Measurements from ENCODE around the gene ZBTB9. TPM values are rescaled to one million over a fixed set of nuclear protein-coding genes. Genes with fewer than 3 reads are reported as not detected.

ZBTB9 gene
- total RNA-seq, 3 donors from 2014 or later: 1.9 to 5.1 (median 3.6) TPM

GRCh38 chr6:33453393-33454008, 875 bp upstream of the ZBTB9 start:
- peaks cover 0 to 6% of the 10 kb centered on the region in 2 donors for H3K4me1 ChIP-seq
- no peaks in the 10 kb centered on the region for H3K36me3 ChIP-seq
- peak overlapping the region; percentile 64 to 88 (median 70) for H3K4me3 ChIP-seq
- no peak for TF ChIP-seq POLR2AphosphoS5 (IDR thresholded peaks at IDR 0.05)
- TF ChIP-seq, protein P1, sequence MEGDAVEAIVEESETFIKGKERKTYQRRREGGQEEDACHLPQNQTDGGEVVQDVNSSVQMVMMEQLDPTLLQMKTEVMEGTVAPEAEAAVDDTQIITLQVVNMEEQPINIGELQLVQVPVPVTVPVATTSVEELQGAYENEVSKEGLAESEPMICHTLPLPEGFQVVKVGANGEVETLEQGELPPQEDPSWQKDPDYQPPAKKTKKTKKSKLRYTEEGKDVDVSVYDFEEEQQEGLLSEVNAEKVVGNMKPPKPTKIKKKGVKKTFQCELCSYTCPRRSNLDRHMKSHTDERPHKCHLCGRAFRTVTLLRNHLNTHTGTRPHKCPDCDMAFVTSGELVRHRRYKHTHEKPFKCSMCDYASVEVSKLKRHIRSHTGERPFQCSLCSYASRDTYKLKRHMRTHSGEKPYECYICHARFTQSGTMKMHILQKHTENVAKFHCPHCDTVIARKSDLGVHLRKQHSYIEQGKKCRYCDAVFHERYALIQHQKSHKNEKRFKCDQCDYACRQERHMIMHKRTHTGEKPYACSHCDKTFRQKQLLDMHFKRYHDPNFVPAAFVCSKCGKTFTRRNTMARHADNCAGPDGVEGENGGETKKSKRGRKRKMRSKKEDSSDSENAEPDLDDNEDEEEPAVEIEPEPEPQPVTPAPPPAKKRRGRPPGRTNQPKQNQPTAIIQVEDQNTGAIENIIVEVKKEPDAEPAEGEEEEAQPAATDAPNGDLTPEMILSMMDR (IDR thresholded peaks at IDR 0.05): no peak
- TF ChIP-seq POLR2A (IDR thresholded peaks at IDR 0.05): no peak
- intact Hi-C loops (cut with DNase I; ENCODE audit: low total_unique reads): no loop called here
- no peaks in the 10 kb centered on the region for H3K9me3 ChIP-seq
- peak overlapping the region in 1 of 2 donors; percentile 73 for H3K27ac ChIP-seq
- no peak for DNase-seq (ENCODE audit: low spot score in 2 of 2)
- H3K27me3 ChIP-seq: no peaks in the 10 kb centered on the region

GRCh38 chr6:33455051-33455450, 675 bp downstream of the ZBTB9 start:
- no peaks in the 10 kb centered on the region for H3K27me3 ChIP-seq
- H3K4me1 ChIP-seq: peaks cover 0 to 6% of the 10 kb centered on the region in 2 donors
- H3K4me3 ChIP-seq: peak overlapping the region; percentile 64 to 88 (median 70)
- intact Hi-C loops (cut with DNase I; ENCODE audit: low total_unique reads): no loop called here
- H3K36me3 ChIP-seq: no peaks in the 10 kb centered on the region
- TF ChIP-seq POLR2A (IDR thresholded peaks at IDR 0.05) (no peak), POLR2AphosphoS5 (IDR thresholded peaks at IDR 0.05) (no peak)
- TF ChIP-seq, protein P1 (IDR thresholded peaks at IDR 0.05): no peak
- no peak overlapping the region for H3K27ac ChIP-seq
- no peak for DNase-seq (ENCODE audit: low spot score in 2 of 2)
- H3K9me3 ChIP-seq: no peaks in the 10 kb centered on the region

DNA sequence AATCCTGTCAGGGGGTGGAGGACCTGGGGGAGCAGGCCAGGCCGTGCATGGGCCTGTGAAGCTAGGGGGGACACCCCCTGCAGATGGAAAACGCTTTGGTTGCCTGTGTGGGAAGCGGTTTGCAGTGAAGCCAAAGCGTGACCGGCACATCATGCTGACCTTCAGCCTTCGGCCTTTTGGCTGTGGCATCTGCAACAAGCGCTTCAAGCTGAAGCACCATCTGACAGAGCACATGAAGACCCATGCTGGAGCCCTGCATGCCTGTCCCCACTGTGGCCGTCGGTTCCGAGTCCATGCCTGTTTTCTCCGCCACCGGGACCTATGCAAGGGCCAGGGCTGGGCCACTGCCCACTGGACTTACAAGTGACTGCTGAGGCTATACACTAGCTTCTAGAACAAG, 1.8 kb downstream of the ZBTB9 start:
- Histone ChIP-seq H3K27ac (no peak overlapping the region), H3K36me3 (no peaks in the 10 kb centered on the region), H3K4me3 (no peak overlapping the region), H3K27me3 (no peaks in the 10 kb centered on the region), H3K4me1 (peaks cover 0 to 6% of the 10 kb centered on the region in 2 donors), H3K9me3 (no peaks in the 10 kb centered on the region)
- no peak for DNase-seq (ENCODE audit: low spot score in 2 of 2)
- TF ChIP-seq POLR2A (IDR thresholded peaks at IDR 0.05): no peak
- TF ChIP-seq, protein P1 (IDR thresholded peaks at IDR 0.05): no peak
- intact Hi-C loops (cut with DNase I; ENCODE audit: low total_unique reads): no loop called here

DNA sequence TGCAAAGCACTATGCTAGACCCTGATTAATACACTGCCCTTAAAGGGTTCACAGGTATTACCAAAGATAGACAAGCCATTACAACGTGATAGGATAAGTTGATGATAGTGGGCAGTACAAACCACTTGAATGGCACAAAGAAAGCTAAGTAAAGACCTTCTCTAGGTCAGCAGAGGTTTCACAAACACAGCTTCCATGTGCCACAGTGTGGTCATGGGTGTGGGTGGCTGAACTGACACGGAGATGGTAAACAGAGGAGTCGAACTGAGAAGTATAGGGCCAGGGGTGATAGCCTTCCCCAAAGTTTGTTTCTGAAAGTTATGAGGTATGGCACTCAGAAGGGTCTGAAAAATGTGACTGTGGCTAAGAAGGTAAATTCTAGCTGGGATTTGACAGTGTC, 4.3 kb downstream of the ZBTB9 start:
- H3K4me3 ChIP-seq: no peak overlapping the region
- H3K9me3 ChIP-seq: no peaks in the 10 kb centered on the region
- TF ChIP-seq, protein P1 (IDR thresholded peaks at IDR 0.05): no peak
- no peak for TF ChIP-seq POLR2AphosphoS5 (IDR thresholded peaks at IDR 0.05)
- TF ChIP-seq POLR2A (IDR thresholded peaks at IDR 0.05): no peak
- no peak overlapping the region for H3K27ac ChIP-seq
- intact Hi-C loops (cut with DNase I; ENCODE audit: low total_unique reads): no loop called here
- H3K4me1 ChIP-seq: peaks cover 0 to 6% of the 10 kb centered on the region in 2 donors
- no peak for DNase-seq (ENCODE audit: low spot score in 2 of 2)
- H3K27me3 ChIP-seq: no peaks in the 10 kb centered on the region
- no peaks in the 10 kb centered on the region for H3K36me3 ChIP-seq

DNA sequence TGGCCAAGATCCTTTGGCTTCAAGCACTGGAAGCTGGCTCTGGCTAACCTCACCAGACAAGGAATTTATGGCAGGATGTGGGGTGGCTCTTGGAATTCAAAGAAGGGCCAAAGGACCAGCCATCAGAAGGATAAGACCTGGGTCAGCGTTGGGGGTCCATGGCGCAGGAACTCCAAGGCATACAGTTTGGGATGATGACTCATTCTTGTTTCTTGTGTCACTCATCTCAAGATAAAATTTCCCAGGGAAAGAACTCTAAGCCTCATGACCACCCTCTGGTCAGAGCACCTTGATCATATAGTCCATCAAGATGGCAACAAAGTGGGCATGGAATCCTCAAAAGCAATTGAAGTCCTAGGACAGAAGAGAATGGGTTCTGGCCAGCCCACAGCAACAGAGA, 4.8 kb downstream of the ZBTB9 start:
- H3K4me1 ChIP-seq: peaks cover 0 to 6% of the 10 kb centered on the region in 2 donors
- no peak overlapping the region for H3K4me3 ChIP-seq
- no peak for DNase-seq (ENCODE audit: low spot score in 2 of 2)
- H3K27me3 ChIP-seq: no peaks in the 10 kb centered on the region
- H3K27ac ChIP-seq: no peak overlapping the region
- no peaks in the 10 kb centered on the region for H3K36me3 ChIP-seq
- TF ChIP-seq POLR2AphosphoS5 (IDR thresholded peaks at IDR 0.05): no peak
- TF ChIP-seq POLR2A (IDR thresholded peaks at IDR 0.05): no peak
- TF ChIP-seq, protein P1 (IDR thresholded peaks at IDR 0.05): no peak
- H3K9me3 ChIP-seq: no peaks in the 10 kb centered on the region
- intact Hi-C loops (cut with DNase I; ENCODE audit: low total_unique reads): no loop called here
